PC-9 (cell line): ENCODE measurements around the gene AMPD1.

Experiments
- EZH2 ChIP-seq: fragments of 200-600 bp; sonication (generic); IDR thresholded peaks from 2 replicates; pipeline ENCODE4 v1.8.0; 2017; ENCODE audit warnings: antibody characterized with exemption, low read depth
- TF ChIP-seq, protein P1 (sequence below): fragments of 200-600 bp; sonication (generic); conservative IDR thresholded peaks from 2 replicates; pipeline ENCODE4 v1.6.1; 2017; ENCODE audit warnings: mixed run types, antibody characterized with exemption, mild to moderate bottlenecking, moderate library complexity

DNA sequence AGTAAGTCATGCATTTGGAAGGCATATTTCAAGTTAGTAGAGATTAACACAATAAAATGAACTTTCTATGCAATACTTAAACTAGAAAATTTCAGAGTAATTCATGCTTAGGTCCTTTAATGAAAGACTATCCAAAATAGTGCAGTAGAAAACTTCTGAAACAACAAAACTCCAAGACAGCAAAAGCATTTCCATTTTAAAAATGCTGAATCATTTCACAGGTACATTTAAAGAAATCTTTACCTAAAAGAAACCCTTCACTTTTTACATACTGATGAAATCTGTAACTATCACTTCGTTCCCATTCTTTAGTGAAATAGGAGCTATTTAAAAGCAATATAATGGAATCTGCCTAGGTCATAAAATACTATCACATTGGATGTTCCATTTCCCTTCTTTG, 45.0 kb upstream of the AMPD1 start:
- TF ChIP-seq, protein P1, sequence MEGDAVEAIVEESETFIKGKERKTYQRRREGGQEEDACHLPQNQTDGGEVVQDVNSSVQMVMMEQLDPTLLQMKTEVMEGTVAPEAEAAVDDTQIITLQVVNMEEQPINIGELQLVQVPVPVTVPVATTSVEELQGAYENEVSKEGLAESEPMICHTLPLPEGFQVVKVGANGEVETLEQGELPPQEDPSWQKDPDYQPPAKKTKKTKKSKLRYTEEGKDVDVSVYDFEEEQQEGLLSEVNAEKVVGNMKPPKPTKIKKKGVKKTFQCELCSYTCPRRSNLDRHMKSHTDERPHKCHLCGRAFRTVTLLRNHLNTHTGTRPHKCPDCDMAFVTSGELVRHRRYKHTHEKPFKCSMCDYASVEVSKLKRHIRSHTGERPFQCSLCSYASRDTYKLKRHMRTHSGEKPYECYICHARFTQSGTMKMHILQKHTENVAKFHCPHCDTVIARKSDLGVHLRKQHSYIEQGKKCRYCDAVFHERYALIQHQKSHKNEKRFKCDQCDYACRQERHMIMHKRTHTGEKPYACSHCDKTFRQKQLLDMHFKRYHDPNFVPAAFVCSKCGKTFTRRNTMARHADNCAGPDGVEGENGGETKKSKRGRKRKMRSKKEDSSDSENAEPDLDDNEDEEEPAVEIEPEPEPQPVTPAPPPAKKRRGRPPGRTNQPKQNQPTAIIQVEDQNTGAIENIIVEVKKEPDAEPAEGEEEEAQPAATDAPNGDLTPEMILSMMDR = no peak
- TF ChIP-seq EZH2 = no peak
